Gastrocnemius medialis (tissue), 4 donors: Measurements from ENCODE around the gene MEG3.

Source experiments
- CTCF ChIP-seq, 5 experiments: fragments of 450-650 bp in 3 of 5; fragments of 200-600 bp in 2 of 5; sonication (generic) in 2 of 5; IDR thresholded peaks in 4 of 5; conservative IDR thresholded peaks in 1 of 5; 1 replicate in 4 of 5; 2 replicates in 1 of 5; pipeline ENCODE4 v1.5.1; 2016 to 2019; ENCODE audit warnings: antibody characterized with exemption in 5 of 5, mild to moderate bottlenecking in 3 of 5, moderate library complexity in 3 of 5
- POLR2A ChIP-seq, 2 donors: fragments of 450-650 bp; IDR thresholded peaks; one replicate each; pipeline ENCODE4 v1.6.1; 2017; ENCODE audit warnings: antibody characterized with exemption in 2 of 2, mild to moderate bottlenecking in 2 of 2, moderate library complexity in 2 of 2

DNA sequence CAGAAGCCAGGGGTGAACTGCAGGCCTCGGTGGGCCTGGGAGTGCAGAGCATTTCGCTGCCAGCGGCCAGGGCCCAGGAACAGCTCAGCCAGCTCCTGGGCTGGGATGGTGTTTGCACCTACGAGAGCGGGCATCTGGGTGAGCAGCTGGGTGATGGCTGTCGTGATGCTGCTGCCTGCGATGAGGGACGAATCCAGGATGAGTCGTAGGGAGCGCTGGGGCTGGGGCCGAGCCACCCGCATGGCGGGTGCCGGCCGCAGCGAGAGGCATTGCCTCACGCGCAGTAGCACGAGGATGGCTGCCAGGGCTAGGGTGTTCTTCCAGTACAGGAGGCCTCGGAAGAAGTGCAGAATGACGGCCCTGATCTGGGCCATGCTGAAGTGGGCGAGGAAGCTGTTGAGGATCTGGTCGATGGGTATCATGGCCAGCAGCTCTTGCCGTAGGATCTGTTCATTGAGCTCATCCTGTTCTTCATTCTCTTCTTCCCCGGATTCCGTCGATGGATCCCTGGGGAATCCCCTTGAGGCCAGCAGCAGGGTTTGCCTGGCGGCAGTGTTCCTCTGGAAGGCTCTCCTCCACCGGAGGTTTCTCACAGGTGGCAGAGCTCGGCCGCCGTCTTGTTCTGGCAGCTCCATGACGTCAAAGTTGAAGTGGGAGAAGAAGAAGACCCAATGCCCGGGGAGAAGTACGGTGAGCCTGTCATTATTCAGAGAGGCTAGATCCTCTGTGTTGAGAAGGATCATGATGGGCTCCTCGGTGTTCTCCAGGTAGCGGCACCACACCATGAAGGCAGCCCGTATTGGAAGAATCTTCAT is 55.5 kb downstream of the MEG3 start:
- no peak for TF ChIP-seq CTCF (IDR thresholded peaks at IDR 0.05 in 4 of 5, conservative IDR thresholded peaks at IDR 0.05 in 1 of 5)
- TF ChIP-seq POLR2A (IDR thresholded peaks at IDR 0.05) = no peak
